ENCODE data around the gene ANKRD36C. TPM values are rescaled to one million over a fixed set of nuclear protein-coding genes. Genes with fewer than 3 reads are reported as not detected.
"Not testable (repeated sequence)": the region's sequence is repeated elsewhere in the genome, so short reads cannot be mapped to it uniquely, and the experiment has no call there.

The ANKRD36C gene
- polyA plus RNA-seq, 1 donor from 2014 or later = 76.9 TPM

DNA sequence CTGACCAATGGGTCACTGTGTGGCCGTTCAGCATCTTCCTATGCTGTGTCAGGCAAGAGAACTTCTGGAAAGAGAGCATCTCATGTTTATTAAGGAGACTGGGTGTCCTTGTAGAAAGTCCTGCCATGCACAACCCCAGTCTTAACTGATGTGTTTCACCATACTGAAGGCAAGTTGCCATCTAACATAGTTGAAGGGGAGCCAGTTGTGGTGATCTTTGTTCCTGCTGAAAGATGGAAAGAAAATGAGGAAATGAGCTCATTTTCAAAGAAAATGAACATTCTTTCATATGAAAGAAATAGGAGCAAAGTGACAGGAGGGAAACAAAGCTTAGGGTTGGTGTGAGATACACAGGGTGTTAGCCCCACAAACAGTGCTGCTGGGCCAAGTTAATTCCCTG is 178.3 kb downstream of the ANKRD36C start:
- H3K9ac ChIP-seq (ENCODE audit: low read length); H3K27ac ChIP-seq (ENCODE audit: low read length); H3K27me3 ChIP-seq (ENCODE audit: insufficient read depth, low read depth, low read length); H2AFZ ChIP-seq (ENCODE audit: low read depth, low read length); H3F3A ChIP-seq (ENCODE audit: insufficient read depth, low read length, poor library complexity, severe bottlenecking); H3K9me3 ChIP-seq (ENCODE audit: low read length); H3K4me2 ChIP-seq (ENCODE audit: low read length); H4K20me1 ChIP-seq (ENCODE audit: insufficient read depth); H3K79me2 ChIP-seq (replicated peaks; ENCODE audit: insufficient read depth, low read length); H3K36me3 ChIP-seq (ENCODE audit: insufficient read depth, low read length); H3K4me3 ChIP-seq (ENCODE audit: low read length); H3K9me2 ChIP-seq (ENCODE audit: insufficient read depth, low read length): not testable (repeated sequence)

DNA sequence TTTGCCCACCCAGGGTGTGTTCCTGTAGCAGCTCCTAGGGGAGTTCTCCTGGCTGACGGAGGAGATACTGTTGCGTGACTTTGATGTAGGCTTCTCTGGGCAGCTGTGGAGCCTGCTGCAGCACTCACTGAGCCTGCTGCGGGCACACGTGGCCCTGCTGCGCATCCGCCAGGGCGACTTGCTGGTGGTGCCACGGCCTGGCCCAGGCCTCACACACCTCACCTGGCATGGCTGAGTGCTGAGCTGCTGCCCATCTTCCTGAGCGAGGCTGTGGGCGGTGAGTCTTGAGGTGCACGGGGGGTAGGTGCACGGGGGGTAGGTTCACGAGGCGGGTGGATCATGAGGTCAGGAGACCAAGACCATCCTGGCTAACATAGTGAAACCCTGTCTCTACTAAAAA is 191.7 kb downstream of the ANKRD36C start:
- Histone ChIP-seq H3K4me3 (ENCODE audit: low read length) (no peak overlapping the region), H3K27me3 (ENCODE audit: insufficient read depth, low read depth, low read length) (no peaks in the 10 kb centered on the region), H3K9me2 (ENCODE audit: insufficient read depth, low read length) (no peaks in the 10 kb centered on the region), H3K79me2 (replicated peaks; ENCODE audit: insufficient read depth, low read length) (no peaks in the 10 kb centered on the region), H3K36me3 (ENCODE audit: insufficient read depth, low read length) (no peaks in the 10 kb centered on the region), H3F3A (ENCODE audit: insufficient read depth, low read length, poor library complexity, severe bottlenecking) (no peaks in the 10 kb centered on the region), H3K27ac (ENCODE audit: low read length) (no peak overlapping the region), H4K20me1 (ENCODE audit: insufficient read depth) (no peaks in the 10 kb centered on the region), H3K4me2 (ENCODE audit: low read length) (no peak overlapping the region), H3K9me3 (ENCODE audit: low read length) (no peaks in the 10 kb centered on the region), H3K9ac (ENCODE audit: low read length) (no peak overlapping the region), H2AFZ (ENCODE audit: low read depth, low read length) (no peak overlapping the region)
- TF ChIP-seq TAF1 (IDR thresholded peaks at IDR 0.05; ENCODE audit: low read depth) (no peak), RAD21 (conservative IDR thresholded peaks at IDR 0.05) (no peak), SMC3 (conservative IDR thresholded peaks at IDR 0.05; ENCODE audit: poor library complexity) (no peak), MXI1 (conservative IDR thresholded peaks at IDR 0.05; ENCODE audit: poor library complexity, severe bottlenecking) (no peak), POLR2AphosphoS5 (IDR thresholded peaks at IDR 0.05) (no peak), EZH2 (IDR thresholded peaks at IDR 0.05; ENCODE audit: borderline replicate concordance, insufficient read depth, low read length, poor library complexity, severe bottlenecking) (no peak), EP300 (conservative IDR thresholded peaks at IDR 0.05; ENCODE audit: poor library complexity, severe bottlenecking) (no peak)
- TF ChIP-seq, protein P1, sequence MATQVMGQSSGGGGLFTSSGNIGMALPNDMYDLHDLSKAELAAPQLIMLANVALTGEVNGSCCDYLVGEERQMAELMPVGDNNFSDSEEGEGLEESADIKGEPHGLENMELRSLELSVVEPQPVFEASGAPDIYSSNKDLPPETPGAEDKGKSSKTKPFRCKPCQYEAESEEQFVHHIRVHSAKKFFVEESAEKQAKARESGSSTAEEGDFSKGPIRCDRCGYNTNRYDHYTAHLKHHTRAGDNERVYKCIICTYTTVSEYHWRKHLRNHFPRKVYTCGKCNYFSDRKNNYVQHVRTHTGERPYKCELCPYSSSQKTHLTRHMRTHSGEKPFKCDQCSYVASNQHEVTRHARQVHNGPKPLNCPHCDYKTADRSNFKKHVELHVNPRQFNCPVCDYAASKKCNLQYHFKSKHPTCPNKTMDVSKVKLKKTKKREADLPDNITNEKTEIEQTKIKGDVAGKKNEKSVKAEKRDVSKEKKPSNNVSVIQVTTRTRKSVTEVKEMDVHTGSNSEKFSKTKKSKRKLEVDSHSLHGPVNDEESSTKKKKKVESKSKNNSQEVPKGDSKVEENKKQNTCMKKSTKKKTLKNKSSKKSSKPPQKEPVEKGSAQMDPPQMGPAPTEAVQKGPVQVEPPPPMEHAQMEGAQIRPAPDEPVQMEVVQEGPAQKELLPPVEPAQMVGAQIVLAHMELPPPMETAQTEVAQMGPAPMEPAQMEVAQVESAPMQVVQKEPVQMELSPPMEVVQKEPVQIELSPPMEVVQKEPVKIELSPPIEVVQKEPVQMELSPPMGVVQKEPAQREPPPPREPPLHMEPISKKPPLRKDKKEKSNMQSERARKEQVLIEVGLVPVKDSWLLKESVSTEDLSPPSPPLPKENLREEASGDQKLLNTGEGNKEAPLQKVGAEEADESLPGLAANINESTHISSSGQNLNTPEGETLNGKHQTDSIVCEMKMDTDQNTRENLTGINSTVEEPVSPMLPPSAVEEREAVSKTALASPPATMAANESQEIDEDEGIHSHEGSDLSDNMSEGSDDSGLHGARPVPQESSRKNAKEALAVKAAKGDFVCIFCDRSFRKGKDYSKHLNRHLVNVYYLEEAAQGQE (IDR thresholded peaks at IDR 0.05; ENCODE audit: borderline replicate concordance) = no peak
- TF ChIP-seq, protein P2, sequence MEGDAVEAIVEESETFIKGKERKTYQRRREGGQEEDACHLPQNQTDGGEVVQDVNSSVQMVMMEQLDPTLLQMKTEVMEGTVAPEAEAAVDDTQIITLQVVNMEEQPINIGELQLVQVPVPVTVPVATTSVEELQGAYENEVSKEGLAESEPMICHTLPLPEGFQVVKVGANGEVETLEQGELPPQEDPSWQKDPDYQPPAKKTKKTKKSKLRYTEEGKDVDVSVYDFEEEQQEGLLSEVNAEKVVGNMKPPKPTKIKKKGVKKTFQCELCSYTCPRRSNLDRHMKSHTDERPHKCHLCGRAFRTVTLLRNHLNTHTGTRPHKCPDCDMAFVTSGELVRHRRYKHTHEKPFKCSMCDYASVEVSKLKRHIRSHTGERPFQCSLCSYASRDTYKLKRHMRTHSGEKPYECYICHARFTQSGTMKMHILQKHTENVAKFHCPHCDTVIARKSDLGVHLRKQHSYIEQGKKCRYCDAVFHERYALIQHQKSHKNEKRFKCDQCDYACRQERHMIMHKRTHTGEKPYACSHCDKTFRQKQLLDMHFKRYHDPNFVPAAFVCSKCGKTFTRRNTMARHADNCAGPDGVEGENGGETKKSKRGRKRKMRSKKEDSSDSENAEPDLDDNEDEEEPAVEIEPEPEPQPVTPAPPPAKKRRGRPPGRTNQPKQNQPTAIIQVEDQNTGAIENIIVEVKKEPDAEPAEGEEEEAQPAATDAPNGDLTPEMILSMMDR (IDR thresholded peaks at IDR 0.05; ENCODE audit: poor library complexity, severe bottlenecking) = no peak

DNA sequence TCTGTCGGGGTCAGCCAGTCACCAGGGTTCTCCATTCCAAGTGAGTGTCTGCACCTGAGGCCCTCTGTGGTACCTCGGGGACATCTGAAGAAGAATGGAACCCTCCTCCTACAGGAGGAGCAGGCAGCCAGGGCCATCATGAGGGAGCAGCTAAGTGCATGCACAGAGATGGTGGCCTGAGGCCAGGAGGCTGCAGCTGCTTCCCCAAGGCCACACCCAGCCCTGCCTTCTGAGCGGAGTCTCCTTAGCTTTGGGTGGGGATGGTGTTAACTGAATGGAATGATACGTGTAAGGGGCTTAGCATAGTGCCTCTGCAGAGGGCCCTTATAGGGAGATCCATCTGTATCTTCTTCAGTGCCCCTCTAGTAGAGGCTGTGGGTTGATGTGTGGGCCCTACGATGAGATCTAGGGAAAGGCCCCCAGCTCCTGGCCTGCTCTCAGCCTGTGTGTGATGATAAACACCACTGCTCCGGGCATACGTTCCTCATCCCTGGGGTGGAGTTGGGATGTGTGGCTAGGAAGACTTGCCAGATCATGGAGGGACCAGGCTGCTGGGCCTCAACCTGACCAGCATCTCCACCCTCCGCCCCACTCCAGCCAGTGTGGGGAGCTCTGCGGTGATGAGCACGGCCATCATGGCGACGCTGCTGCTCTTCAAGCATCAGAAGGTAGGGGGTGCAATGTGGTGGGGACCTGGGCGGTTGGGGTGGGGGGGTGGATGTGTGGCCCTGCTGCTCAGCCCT is 192.3 kb downstream of the ANKRD36C start:
- not testable (repeated sequence) for H3K27me3 ChIP-seq (ENCODE audit: insufficient read depth, low read depth, low read length); H3F3A ChIP-seq (ENCODE audit: insufficient read depth, low read length, poor library complexity, severe bottlenecking); H3K4me2 ChIP-seq (ENCODE audit: low read length); H3K36me3 ChIP-seq (ENCODE audit: insufficient read depth, low read length); H4K20me1 ChIP-seq (ENCODE audit: insufficient read depth); H3K9me3 ChIP-seq (ENCODE audit: low read length); H2AFZ ChIP-seq (ENCODE audit: low read depth, low read length); H3K27ac ChIP-seq (ENCODE audit: low read length); H3K4me3 ChIP-seq (ENCODE audit: low read length); H3K79me2 ChIP-seq (replicated peaks; ENCODE audit: insufficient read depth, low read length); H3K9ac ChIP-seq (ENCODE audit: low read length); H3K9me2 ChIP-seq (ENCODE audit: insufficient read depth, low read length)

DNA sequence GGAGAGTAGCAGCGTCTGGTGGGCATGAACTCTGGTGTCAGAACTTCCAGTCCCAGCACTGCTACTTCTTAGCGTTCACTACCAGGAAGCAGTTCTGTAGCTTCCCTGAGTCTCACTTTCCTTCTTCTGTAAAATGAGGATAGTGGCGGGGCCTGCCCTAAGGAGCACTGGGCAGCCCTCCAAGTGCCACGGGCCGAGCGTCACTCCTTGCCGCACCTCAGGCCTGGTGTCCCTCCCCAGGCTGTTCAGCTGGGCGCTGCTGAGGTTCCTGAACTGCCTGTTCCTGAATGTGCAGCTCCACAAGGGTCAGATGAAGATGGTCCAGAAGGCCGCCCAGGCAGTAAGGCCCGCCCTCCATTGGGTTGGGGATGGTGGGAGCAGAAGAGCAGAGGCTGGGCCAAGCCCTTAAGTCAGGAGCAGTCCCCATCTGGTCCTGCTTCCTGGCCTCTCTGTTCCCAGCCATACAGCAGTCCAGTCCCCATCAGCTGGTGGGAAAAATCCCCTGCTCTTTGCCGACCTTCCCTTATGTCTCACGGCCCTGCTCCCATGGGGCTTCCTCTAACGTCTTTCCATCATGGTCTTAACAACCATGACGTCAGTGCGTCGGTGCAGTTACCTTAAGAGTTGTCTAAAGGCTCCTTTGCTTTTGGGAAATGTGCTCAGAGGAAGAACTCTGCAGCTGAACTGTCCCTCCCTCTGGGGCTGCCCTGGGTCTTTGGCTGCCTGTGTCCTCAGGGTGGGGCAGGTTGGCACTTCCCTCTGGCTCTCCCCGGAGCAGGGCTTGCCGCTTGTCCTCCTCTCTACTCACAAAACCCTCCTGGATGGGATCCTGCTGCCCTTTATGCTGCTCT is 195.2 kb downstream of the ANKRD36C start:
- not testable (repeated sequence) for H2AFZ ChIP-seq (ENCODE audit: low read depth, low read length); H3K36me3 ChIP-seq (ENCODE audit: insufficient read depth, low read length); H3K9ac ChIP-seq (ENCODE audit: low read length); H3K79me2 ChIP-seq (replicated peaks; ENCODE audit: insufficient read depth, low read length); H4K20me1 ChIP-seq (ENCODE audit: insufficient read depth); H3K27me3 ChIP-seq (ENCODE audit: insufficient read depth, low read depth, low read length); H3K4me3 ChIP-seq (ENCODE audit: low read length); H3K27ac ChIP-seq (ENCODE audit: low read length); H3F3A ChIP-seq (ENCODE audit: insufficient read depth, low read length, poor library complexity, severe bottlenecking); H3K9me3 ChIP-seq (ENCODE audit: low read length); H3K4me2 ChIP-seq (ENCODE audit: low read length); H3K9me2 ChIP-seq (ENCODE audit: insufficient read depth, low read length)

DNA sequence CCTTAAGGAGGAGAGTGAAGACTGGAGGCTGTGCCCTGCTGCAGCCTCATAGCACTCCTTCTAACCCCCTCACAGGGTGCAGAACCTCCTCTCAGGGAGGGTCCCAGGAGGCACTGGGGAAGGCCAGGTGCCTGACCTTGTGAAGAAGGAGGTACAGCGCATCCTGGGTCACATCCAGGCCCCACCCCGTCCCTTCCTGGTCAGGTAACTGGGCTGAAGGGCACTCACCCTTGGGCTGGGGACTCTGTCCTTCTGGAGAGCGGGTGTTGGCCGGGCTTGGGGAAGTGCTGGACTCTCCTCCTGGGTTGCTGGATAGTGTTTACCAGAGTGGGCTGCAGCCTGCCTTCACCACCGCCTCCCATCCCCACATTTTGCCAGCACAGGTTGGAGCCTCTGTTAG is 197.7 kb downstream of the ANKRD36C start:
- not testable (repeated sequence) for H3K79me2 ChIP-seq (replicated peaks; ENCODE audit: insufficient read depth, low read length); H3K4me2 ChIP-seq (ENCODE audit: low read length); H4K20me1 ChIP-seq (ENCODE audit: insufficient read depth); H3K9me2 ChIP-seq (ENCODE audit: insufficient read depth, low read length); H3K27ac ChIP-seq (ENCODE audit: low read length); H3K4me3 ChIP-seq (ENCODE audit: low read length); H3K9me3 ChIP-seq (ENCODE audit: low read length); H3F3A ChIP-seq (ENCODE audit: insufficient read depth, low read length, poor library complexity, severe bottlenecking); H3K9ac ChIP-seq (ENCODE audit: low read length); H3K36me3 ChIP-seq (ENCODE audit: insufficient read depth, low read length); H2AFZ ChIP-seq (ENCODE audit: low read depth, low read length); H3K27me3 ChIP-seq (ENCODE audit: insufficient read depth, low read depth, low read length)

All from neural cell (in vitro differentiated cells).